ENCODE measurements around the gene PPM1H.

- TF ChIP-seq EP300 (IDR thresholded peaks at IDR 0.05; ENCODE audit: borderline replicate concordance) (no peak), MAX (IDR thresholded peaks at IDR 0.05) (no peak), RAD21 (IDR thresholded peaks at IDR 0.05; ENCODE audit: low read depth) (no peak), YY1 (IDR thresholded peaks at IDR 0.05; ENCODE audit: low read depth) (no peak), TAF1 (IDR thresholded peaks at IDR 0.05; ENCODE audit: low read depth) (no peak), NFIC (IDR thresholded peaks at IDR 0.05) (no peak)
These were observed 151.1 kb downstream of the PPM1H start for GRCh38 chr12:62783881-62784280.

All from Ishikawa (cell line).